CD4-positive, alpha-beta T cell (primary cell): ENCODE results near the gene TICRR. TPM values are rescaled to one million over a fixed set of nuclear protein-coding genes. Genes with fewer than 3 reads are reported as not detected.
A peak's percentile ranks its signal among the peaks of the same experiment; 100 is the strongest.

Experiments
- ATAC-seq: fragments of 200-7000 bp; cut with Tn5 transposase; one replicate; pipeline ENCODE4 v1.10.0; 2022; ENCODE audit warnings: mild to moderate bottlenecking; ENCODE audit not compliant: poor library complexity
- CTCF ChIA-PET: fragments of 350-600 bp; sonication (Branson Sonifier 250); formaldehyde crosslinking; loops from one replicate; lab custom pipeline; 2021; ENCODE audit warnings: antibody characterized with exemption, inconsistent platforms; lab: Charles Lee
- POLR2A ChIA-PET: fragments of 350-600 bp; sonication (Branson Sonifier 250); formaldehyde crosslinking; loops from one replicate; lab custom pipeline; 2021; ENCODE audit warnings: antibody characterized with exemption, inconsistent platforms; lab: Charles Lee
- DNase-seq, 14 experiments: peaks; one replicate each; pipeline ENCODE4 v3.0.0-alpha.2; 2013 to 2020; ENCODE audit warnings: mixed read lengths in 2 of 14
- H3K27ac ChIP-seq, 2 donors: one replicate each; pipeline versions ENCODE4 v1.5.1 to v1.7.0; 2013; ENCODE audit warnings: low read length in 2 of 2, low read depth in 1 of 2, mild to moderate bottlenecking in 1 of 2
- H3K27me3 ChIP-seq, 2 experiments: 1 replicate in 1 of 2; 2 replicates in 1 of 2; pipeline versions ENCODE4 v1.6.1 to v1.7.0; 2013; ENCODE audit warnings: low read length in 2 of 2, control low read depth in 1 of 2, mild to moderate bottlenecking in 1 of 2, moderate library complexity in 1 of 2; ENCODE audit not compliant: insufficient read depth in 2 of 2, control insufficient read depth in 1 of 2
- H3K36me3 ChIP-seq: one replicate; pipeline ENCODE4 v1.6.1; 2013; ENCODE audit warnings: low read length, control low read depth; ENCODE audit not compliant: insufficient read depth
- H3K4me1 ChIP-seq: one replicate; pipeline ENCODE4 v1.6.1; 2013; ENCODE audit warnings: low read length, control low read depth; ENCODE audit not compliant: insufficient read depth
- H3K4me3 ChIP-seq: one replicate; pipeline ENCODE4 v1.5.1; 2013; ENCODE audit warnings: mild to moderate bottlenecking, low read length, moderate library complexity
- H3K9me3 ChIP-seq, 2 experiments: 1 replicate in 1 of 2; 2 replicates in 1 of 2; pipeline versions ENCODE4 v1.6.1 to v1.7.0; 2013; ENCODE audit warnings: low read length in 2 of 2, mild to moderate bottlenecking in 2 of 2, control low read depth in 1 of 2, moderate library complexity in 1 of 2; ENCODE audit not compliant: control insufficient read depth in 1 of 2, insufficient read depth in 1 of 2
- H3K27ac Mint-ChIP-seq: one replicate; pipeline ENCODE4 v1.8.0; 2020; ENCODE audit warnings: mixed read lengths
- H3K27me3 Mint-ChIP-seq: one replicate; pipeline ENCODE4 v1.8.0; 2021; ENCODE audit warnings: mixed read lengths
- H3K36me3 Mint-ChIP-seq: one replicate; pipeline ENCODE4 v1.8.0; 2021; ENCODE audit warnings: low read depth, mixed read lengths
- H3K4me1 Mint-ChIP-seq: one replicate; pipeline ENCODE4 v1.8.0; 2021; ENCODE audit warnings: low read depth, mixed read lengths
- H3K4me3 Mint-ChIP-seq: one replicate; pipeline ENCODE4 v1.8.0; 2020; ENCODE audit warnings: mild to moderate bottlenecking, mixed read lengths
- H3K9me3 Mint-ChIP-seq: one replicate; pipeline ENCODE4 v1.8.0; 2020; ENCODE audit warnings: mixed read lengths
- intact Hi-C, 2 experiments: fragments of 100-400 bp; cut with DNase I in 1 of 2; cut with micrococcal nuclease in 1 of 2; formaldehyde crosslinking; loops; one replicate each; pipeline versions ENCODE4 v1.15.1 to v1.9.0; 2023 to 2025; cut with DNase I, micrococcal nuclease
- total RNA-seq, 174 experiments: library from RNA in 2 of 174; stranded (reverse) in 2 of 174; gene quantifications; one replicate each; pipeline ENCODE4 v1.2.3 and lab custom pipeline; 2021 to 2026
- TF ChIP-seq, protein P1 (sequence below): fragments of 200-600 bp; IDR thresholded peaks from one replicate; pipeline ENCODE4 v1.8.0; 2022; ENCODE audit warnings: antibody characterized with exemption, mild to moderate bottlenecking

The TICRR gene
- total RNA-seq, 2 experiments from 2014 or later = 0.05 to 0.06 TPM

DNA sequence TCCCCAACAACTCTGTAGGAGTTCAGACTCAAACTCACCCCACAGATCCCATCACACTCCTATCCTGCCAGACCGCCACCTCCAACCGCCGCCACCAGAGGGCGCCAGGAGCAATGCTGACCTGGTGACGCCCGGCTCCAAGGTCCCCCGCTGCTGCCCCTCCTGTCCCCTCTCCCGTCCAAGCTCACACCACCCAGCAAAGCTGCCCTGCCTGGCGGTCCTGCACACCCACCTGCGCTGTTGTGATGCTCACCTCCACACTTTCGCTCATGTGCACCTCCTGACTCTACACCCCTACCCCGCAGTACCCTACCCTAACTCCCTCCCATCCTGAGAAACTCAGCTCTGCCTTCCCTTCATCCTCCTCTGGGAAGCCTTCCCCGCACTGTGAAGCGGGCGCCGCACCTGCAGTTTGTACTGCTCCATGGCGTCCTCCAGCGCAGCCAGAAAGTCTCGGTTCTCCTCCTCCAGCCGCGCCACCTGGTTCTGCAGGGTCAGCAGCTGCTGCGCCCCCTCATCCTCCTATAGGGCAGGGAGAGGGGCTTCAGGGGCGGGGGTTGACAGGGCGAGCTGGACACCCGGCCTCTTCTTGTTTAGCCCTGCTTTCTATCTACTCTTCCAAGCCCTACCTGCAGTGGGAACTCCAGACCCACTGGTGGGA lies 72.1 kb downstream of the TICRR start:
- intact Hi-C loops = no loop called here
- H3K27me3 ChIP-seq = peaks cover under 1 to 2% of the 10 kb centered on the region in 2 experiments
- TF ChIP-seq, protein P1, sequence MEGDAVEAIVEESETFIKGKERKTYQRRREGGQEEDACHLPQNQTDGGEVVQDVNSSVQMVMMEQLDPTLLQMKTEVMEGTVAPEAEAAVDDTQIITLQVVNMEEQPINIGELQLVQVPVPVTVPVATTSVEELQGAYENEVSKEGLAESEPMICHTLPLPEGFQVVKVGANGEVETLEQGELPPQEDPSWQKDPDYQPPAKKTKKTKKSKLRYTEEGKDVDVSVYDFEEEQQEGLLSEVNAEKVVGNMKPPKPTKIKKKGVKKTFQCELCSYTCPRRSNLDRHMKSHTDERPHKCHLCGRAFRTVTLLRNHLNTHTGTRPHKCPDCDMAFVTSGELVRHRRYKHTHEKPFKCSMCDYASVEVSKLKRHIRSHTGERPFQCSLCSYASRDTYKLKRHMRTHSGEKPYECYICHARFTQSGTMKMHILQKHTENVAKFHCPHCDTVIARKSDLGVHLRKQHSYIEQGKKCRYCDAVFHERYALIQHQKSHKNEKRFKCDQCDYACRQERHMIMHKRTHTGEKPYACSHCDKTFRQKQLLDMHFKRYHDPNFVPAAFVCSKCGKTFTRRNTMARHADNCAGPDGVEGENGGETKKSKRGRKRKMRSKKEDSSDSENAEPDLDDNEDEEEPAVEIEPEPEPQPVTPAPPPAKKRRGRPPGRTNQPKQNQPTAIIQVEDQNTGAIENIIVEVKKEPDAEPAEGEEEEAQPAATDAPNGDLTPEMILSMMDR = peak; percentile 61
- DNase-seq (peak; percentile 28 to 63 (median 44)), ATAC-seq (no peak)
- H3K27ac Mint-ChIP-seq = no peak overlapping the region
- ChIA-PET CTCF (no interaction called here), POLR2A (no interaction called here)
- H3K27ac ChIP-seq = no peak overlapping the region
- no peaks in the 10 kb centered on the region for H3K36me3 Mint-ChIP-seq
- H3K27me3 Mint-ChIP-seq = peaks cover 9% of the 10 kb centered on the region
- no peaks in the 10 kb centered on the region for H3K4me1 Mint-ChIP-seq
- H3K4me3 Mint-ChIP-seq = no peak overlapping the region
- no peaks in the 10 kb centered on the region for H3K36me3 ChIP-seq
- peaks cover 0 to 15% of the 10 kb centered on the region in 2 experiments for H3K9me3 ChIP-seq
- H3K9me3 Mint-ChIP-seq = no peaks in the 10 kb centered on the region
- H3K4me1 ChIP-seq = no peaks in the 10 kb centered on the region
- no peak overlapping the region for H3K4me3 ChIP-seq

DNA sequence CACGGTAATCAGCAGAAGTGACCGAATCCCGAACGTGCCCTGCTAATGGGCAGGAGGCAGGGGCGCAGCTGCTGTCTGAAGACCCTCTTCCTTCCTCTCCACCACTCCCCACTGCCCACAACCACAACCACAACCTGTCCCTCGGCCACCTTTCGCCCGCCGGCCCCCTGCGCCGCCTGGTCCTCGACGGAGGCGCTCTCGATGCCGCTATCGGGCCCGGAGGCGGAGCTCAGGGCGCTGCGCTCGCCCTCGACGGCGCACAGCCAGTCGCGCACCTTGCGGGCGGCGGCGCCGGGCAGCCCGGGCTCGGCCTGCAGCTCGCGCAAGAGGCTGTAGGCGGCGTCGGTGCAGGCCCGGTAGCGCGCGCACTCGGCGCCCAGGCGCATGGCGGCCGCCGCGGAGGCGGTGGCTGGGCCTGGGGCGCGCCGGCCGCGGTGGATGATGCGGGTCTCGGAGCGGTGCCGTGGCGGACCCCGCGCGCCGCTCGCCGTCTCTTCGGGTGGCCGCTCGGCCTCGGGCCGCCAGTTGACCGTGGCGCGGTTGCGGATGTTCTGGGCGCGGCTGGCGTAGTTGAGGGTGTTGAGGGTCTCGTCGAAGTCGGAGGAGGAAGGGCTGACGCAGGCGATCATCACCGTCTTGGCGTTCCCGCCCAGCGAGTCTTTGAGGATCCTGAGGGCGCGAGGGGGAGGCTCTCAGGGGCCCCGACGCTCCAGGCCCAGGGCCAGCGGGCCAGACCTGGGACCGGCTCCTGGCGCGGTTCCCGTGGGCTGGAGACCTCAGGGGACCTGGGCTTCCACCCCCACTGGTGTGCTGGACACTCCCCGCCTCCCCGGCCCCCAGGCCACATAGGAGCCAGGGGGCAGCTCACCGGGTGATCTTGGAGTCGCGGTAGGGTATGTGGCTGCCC lies 73.1 kb downstream of the TICRR start:
- CTCF ChIA-PET = no interaction called here
- POLR2A ChIA-PET = no interaction called here
- H3K9me3 Mint-ChIP-seq = no peaks in the 10 kb centered on the region
- DNase-seq (no peak), ATAC-seq (no peak)
- TF ChIP-seq, protein P1 = no peak
- no peak overlapping the region for H3K4me3 ChIP-seq
- peaks cover 4% of the 10 kb centered on the region for H3K4me1 Mint-ChIP-seq
- H3K4me1 ChIP-seq = no peaks in the 10 kb centered on the region
- peaks cover 17% of the 10 kb centered on the region for H3K27me3 Mint-ChIP-seq
- no peak overlapping the region for H3K4me3 Mint-ChIP-seq
- H3K27me3 ChIP-seq = peaks cover 9 to 11% of the 10 kb centered on the region in 2 experiments
- no peak overlapping the region for H3K27ac ChIP-seq
- no peaks in the 10 kb centered on the region for H3K36me3 Mint-ChIP-seq
- no peak overlapping the region for H3K27ac Mint-ChIP-seq
- H3K9me3 ChIP-seq = peaks cover 0 to 15% of the 10 kb centered on the region in 2 experiments
- intact Hi-C loops = no loop called here
- no peaks in the 10 kb centered on the region for H3K36me3 ChIP-seq

DNA sequence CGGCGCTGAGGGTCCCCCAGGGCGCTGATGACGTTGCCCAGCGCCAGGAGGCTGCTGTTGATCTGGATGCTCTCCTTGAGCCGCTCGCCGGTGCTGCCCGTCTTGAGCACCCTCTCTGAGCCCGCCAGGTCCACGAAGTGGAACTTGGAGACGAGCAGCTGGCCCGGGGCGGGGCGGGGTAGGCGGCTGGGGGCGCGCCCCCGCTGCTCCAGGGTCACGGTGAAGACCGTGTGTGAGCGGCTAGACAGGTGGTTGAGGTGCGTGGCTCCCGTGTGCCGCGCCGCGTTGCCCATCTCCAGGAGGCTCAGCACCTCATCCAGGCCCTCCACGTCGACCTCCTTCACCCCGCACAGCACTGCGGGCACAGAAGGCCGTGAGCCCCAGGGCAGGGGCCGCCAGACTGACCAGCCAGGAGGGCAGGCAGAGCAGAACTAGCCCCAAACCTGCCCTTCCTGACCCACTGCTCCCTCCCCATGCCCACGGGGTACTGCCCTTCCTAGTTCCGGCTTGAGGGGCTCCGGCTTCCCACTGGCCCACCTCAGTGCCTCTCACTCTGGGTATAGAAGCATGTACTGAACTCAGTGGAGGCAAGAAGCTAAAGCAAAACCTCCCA lies 73.8 kb downstream of the TICRR start:
- intact Hi-C loops = no loop called here
- no peak overlapping the region for H3K4me3 Mint-ChIP-seq
- CTCF ChIA-PET = no interaction called here

More for the DNA sequence above, 73.8 kb downstream of the TICRR start:
- no peaks in the 10 kb centered on the region for H3K36me3 Mint-ChIP-seq
- POLR2A ChIA-PET = no interaction called here
- no peaks in the 10 kb centered on the region for H3K4me1 ChIP-seq
- TF ChIP-seq, protein P1 = no peak
- H3K27me3 ChIP-seq = peaks cover 9 to 18% of the 10 kb centered on the region in 2 experiments
- ATAC-seq (no peak), DNase-seq (no peak)
- no peaks in the 10 kb centered on the region for H3K36me3 ChIP-seq
- peaks cover 0 to 15% of the 10 kb centered on the region in 2 experiments for H3K9me3 ChIP-seq
- peaks cover 23% of the 10 kb centered on the region for H3K27me3 Mint-ChIP-seq
- H3K4me1 Mint-ChIP-seq = peaks cover 5% of the 10 kb centered on the region
- H3K27ac Mint-ChIP-seq = no peak overlapping the region
- H3K9me3 Mint-ChIP-seq = no peaks in the 10 kb centered on the region
- no peak overlapping the region for H3K4me3 ChIP-seq
- H3K27ac ChIP-seq = no peak overlapping the region
